ENCODE measurements around the gene CDS1.
A peak's percentile ranks its signal among the peaks of the same experiment; 100 is the strongest.

- no peak; the same call in none of the 2 replicates for TF ChIP-seq EZH2phosphoT487 (IDR thresholded peaks at IDR 0.05; ENCODE audit: insufficient read depth, low read depth)
- peak; percentile 99 for TF ChIP-seq EZH2 (IDR thresholded peaks at IDR 0.05; ENCODE audit: insufficient read depth, poor library complexity, severe bottlenecking)
Observed at GRCh38 chr4:84583876-84584380, 1.0 kb downstream of the CDS1 start.
